ENCODE results near the gene LCAT. TPM values are rescaled to one million over a fixed set of nuclear protein-coding genes. Genes with fewer than 3 reads are reported as not detected.
"Not testable (repeated sequence)": the region's sequence is repeated elsewhere in the genome, so short reads cannot be mapped to it uniquely, and the experiment has no call there.

The LCAT gene
- total RNA-seq, 1 experiment from 2014 or later = 3.3 TPM

DNA sequence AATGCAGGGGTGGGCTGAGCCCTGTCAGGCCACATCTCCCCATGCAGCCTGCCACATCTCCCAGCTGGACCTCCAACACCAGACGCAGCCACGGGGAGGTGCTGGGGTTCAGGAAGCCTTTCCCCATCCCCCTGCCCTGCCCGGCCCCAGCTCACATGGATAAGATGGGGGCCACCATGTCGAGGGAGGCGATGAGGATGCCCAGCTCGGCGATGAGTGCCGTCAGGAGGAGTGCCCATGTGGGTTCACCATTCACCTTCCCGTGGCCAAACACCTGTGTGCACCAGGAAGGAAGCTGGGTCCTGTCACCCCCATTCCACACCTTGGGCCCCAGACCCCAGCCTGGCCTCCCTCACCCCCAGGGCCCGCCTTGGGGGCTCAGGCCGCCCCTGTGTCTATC lies 5.7 kb upstream of the LCAT start:
- DNase-seq (ENCODE audit: low spot score) = no peak

DNA sequence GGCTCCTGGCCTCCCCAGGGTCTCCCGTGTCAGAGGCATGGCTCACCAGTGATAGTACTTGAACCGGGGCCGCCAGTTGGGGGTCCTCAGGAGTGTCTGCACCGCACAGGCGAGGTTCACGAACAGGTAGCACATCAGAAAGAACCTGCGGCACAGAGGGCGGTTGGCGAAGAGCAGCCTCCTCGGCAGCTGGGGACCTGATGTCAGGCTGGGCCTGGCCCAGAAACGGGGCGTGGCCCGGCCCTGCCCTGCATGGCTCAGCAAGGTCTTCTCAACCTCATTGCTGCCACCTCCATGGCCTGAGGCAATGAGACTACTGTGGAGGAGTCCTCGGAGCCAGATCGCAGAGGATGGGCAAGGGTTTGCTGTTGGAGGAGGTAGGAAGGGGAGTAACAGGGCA lies 4.1 kb upstream of the LCAT start:
- no peak for DNase-seq (ENCODE audit: low spot score)

DNA sequence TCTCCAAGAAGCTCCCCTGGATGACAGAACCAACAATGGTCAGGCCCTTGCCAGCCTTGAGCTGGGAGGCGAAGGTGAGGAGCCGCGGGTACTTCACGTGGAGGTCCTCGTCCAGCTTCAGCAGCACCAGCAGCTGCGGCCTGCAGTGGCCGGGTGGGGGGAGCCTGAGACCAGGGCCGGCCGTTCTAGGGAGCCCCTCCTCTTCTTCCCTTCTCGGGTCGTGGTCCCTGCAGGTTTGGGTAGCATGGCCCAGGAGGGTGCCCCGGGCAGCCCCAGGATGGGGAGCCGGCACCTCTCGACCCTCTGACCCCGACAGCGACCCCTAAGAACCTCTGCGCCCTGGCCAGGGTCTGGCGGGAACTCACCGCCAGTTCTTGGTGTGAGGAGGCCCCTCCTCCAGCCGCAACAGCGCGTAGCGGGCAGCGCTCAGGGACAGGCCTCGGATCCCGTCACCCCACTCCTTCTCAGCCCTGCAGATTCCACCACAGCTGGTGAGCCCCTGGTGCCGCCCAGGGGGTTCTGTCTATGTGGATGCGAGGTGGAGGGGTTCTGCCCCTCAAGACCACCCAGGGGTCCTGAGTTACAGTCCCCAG lies 3.1 kb upstream of the LCAT start:
- no peak for DNase-seq (ENCODE audit: low spot score)

DNA sequence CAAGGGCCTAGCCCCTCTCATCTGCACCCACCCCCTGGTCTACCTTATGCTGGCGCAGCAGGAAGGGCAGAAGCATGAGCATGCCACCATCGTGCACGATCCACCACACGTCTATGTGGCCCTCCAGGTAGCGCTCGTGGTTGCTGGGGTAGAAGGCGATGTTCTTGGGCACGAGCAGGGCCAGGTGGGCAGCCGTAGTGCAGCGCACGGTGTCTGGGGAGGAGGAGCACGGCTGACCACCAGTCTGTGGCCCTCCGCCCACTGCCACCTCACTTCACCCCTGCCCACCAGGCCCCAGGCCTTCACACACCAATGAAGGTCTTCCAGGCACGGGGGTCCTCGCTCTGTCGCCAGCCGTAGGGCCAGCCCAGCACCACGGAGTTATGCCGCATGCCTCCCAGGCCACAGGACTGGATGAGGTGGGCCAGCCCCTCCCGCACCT lies 2.2 kb upstream of the LCAT start:
- no peak for DNase-seq (ENCODE audit: low spot score)

DNA sequence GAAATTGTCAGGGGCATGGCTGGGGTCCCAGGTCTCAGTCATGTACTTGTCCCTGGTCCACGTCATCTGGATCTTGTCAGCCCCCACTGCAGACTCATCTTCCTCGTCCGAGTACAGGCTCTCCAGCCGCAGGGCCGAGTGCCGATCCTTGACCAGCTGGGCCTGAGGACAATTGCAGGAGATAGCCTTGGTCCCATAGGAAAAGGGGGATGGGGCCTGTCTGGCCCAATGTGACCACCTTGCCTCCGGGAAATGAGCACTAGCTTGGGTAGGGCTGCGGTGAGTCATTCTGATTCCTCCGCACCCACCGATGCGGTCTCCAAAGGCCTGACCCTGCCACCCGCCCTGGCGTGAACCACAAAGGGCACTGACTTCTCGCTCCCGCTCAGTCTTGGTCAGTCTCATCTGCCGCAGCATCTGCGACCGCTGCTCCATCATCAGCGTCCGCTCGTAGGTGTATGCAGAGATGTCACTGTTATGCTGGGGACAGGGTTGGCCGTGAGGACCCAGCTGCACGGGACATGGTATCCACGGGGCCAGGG lies 1.5 kb upstream of the LCAT start:
- no peak for DNase-seq (ENCODE audit: low spot score)

DNA sequence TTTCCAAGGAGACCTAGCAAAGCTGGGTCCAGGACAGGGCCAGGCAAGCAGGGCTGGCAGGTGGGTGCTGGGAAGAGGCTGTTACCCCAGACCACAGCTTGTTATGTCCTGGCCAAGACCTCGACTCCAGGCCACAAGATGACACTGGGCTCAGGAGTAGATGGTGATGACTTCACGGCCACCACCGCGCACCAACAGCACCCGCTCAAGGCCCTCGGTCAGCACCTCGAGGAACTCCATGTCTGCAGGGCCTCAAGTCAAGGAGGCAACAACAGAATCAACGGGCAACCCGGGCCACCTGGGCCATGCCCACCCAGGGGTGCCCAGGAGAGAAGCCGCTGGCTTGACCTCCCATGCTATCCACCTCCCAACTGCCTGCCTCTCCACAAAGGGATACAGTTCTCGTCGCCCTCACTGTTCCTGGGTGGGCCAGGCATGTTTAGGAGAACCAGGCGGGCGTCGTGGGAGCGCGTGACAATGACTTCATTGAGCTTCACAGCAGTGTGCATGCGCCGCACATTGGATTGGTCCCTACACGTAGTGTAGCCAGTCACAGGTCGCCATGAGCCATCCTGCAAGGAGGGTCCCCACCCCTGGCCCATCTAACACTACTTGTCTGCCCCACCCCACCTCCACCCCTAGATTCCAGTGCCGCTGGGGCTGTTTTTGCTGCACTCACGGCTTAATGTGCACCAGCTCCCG lies 921 bp upstream of the LCAT start:
- no peak for DNase-seq (ENCODE audit: low spot score)

DNA sequence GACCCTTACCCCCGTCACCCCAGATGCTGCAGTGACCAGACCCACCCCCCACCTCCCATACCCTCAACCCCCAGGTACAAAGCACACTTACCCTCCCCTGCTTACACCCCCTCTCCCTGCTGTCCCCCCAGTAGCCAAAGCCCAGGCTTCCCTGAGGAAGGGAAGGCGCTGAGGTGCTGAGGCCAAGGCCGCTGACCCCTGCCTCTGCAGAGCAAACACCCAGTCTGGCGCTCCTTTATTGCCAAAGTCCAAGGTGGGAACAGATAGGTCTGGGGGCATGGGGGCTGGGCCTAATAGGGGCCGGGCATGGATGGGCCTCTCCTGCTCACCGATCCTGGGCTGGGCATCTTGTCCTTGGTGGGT lies 683 bp downstream of the LCAT start:
- no peak for DNase-seq (ENCODE audit: low spot score)

DNA sequence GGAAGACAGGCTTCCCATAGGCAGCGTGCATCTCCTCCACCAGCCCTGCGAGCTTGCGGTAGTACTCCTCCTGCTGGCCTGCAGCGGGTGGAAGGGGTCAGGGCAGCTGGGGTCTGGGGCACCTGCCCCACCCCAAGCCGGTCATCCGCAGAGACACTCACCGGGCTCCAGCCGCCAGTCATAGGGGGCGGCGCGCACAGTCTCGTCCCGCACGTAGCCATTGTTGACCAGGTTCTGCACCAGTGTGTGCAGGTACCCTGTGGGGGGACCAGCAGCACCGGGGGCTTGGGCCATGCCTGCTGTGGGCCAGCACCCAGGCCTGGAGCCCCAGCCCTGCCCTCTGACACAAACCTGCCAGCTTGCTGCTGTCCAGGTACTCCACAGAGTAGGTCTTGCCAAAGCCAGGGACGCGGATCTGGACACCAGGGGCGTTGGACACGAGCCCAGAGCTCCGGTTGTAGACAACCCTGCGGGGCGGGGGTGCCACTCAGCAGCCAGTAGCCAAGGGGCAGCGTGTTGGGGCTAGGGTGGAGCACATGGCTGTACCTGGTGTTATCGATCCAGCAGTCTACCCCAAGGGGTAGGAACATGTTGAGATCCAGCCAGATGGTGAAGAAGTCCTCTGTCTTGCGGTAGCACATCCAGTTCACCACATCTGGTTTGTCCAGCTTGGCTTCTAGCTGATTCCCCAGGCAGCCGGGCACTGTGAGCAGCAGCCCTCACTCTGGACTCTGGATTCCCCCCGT lies 1.2 kb downstream of the LCAT start:
- DNase-seq (ENCODE audit: low spot score) = no peak

DNA sequence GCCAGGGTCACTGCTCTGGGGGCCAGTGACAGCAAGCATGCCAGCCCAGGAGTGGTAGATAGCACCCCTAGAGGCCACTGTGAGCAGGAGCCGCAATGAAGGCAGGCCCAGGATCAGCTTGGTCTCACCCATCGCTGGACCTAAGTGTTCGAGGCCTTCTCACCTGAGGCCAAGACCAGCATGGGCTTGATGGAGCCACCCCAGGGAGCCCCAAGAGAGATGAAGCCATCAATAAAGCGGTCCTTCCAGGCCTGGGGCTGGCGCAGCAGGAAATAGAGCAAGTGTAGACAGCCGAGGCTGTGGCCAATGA lies 1.8 kb downstream of the LCAT start:
- peak; percentile 60 for DNase-seq (ENCODE audit: low spot score)

DNA sequence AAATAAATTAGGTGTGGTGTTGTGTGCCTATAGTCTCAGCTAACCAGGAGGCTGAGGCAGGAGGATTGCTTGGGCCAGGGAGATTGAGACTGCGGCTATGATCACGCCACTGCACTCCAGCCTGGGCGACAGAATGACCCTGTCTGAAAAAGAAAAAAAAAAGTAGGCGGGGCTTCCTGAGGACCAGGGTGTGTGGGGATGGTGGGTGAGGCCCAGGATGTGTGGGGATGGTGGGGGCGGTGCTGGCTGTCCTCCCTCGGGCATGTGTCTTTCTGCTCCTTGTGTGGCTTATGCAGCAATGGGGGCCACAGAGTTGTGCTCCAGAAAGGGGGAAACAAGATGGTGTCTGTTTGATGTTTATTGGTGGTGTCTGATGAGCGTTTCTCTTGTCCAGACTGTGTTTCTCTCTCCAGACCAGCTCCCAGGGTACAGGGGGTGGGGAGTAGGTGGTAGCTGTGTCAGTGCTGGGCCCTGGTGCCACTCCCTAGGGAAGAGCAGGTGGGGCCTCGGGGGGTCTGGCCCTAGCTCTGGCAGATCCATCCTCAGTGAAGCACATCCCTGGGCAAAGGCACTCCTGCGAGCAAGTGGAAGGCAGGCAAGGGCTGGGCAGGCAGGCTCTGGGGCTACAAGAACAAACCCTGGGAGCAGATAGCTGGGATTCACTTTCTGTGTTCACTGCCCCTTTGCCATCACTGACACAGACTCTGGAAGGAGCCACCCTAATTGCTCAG lies 2.3 kb downstream of the LCAT start:
- DNase-seq (ENCODE audit: low spot score) = no peak

DNA sequence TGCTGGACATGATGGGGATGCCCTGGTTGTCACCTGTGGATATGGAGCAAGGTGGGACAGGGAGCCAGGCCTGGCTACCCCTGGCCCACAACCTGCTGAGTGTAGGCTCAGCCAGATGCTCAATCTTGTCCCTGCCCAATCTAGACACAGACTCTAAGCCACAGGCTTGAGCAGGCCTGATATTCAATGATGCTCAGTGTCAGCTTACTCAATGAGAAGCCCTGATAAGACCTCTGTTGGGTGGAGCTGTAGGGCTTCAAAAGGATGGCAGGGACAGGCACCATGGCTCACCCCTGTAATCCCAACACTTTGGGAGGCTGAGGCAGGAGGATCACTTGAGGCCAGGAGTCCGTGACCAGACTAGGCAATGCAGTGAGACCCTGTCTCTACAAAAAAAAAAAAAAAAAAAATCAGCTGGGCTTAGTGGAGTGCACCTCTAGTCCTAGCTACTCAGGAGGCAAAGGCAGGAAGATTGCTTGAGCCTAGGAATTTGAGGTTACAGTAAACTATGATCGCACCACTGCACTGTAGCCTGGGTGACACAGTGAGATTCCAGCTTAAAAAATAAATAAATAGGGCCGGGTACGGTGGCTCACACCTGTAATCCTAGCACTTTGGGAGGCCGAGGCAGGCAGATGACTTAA lies 3.4 kb downstream of the LCAT start:
- DNase-seq (ENCODE audit: low spot score) = no peak

DNA sequence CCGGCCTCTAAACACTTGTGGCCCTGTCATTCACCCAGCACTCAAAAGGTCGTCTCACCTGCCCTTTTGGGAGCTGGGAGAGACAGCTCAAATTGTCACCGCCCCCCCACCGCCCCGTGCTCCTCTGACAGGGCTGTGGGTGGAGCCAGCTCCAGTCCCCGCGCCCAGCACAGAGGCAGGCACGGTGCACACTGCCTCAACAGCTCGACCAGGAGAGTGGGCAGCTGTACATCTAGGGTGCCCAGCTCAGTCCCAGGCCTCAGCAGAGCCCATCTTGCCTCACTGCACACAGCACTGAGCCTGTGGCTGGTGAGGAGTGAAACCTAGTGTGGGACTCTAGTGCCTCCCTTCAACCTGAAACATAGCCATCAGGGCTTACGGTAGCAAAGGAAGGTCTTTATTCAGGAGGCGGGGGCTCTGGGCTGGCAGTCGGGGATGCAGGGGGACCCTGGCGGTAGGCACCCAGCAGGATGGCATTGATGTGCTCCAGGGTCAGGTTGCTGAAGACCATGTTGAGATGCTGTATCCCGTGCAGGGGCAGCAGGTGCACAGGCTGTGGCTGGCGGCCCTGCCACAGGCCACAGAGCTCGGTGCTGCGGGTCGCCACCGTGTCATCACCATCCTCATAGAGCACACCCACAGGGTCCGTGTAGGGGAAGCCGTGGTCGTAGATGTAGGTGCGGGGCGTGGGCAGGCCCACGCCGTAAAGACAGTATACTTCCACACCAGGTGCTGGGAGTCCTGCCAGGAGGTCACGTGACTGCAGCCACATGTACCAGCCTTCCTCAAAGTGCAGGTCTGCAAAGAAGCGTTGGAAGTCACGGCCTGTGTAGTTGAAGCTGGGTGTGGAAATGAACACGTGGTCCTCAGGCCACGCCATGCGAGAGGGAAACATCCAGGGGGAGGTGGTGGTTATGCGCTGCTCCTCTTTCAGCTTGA lies 4.1 kb downstream of the LCAT start:
- DNase-seq (ENCODE audit: low spot score) = no peak

DNA sequence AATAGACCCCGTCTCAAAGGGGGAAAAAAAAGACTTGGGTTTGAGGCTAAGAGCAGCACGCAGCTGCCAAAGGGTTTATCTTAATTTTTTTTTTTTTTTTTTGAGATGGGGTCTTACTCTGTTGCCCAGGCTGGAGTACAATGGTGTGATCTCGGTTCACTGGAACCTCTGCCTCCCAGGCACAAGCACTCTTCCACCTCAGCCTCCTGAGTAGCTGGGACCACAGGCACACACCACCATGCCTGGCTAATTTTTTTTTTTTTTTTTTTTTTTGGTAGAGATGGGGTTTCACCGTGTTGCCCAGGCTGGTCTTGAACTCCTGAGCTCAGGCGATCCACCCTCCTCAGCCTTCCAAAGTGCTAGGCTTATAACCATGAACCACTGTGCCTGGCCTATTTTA lies 6.2 kb downstream of the LCAT start:
- DNase-seq (ENCODE audit: low spot score) = not testable (repeated sequence)

DNA sequence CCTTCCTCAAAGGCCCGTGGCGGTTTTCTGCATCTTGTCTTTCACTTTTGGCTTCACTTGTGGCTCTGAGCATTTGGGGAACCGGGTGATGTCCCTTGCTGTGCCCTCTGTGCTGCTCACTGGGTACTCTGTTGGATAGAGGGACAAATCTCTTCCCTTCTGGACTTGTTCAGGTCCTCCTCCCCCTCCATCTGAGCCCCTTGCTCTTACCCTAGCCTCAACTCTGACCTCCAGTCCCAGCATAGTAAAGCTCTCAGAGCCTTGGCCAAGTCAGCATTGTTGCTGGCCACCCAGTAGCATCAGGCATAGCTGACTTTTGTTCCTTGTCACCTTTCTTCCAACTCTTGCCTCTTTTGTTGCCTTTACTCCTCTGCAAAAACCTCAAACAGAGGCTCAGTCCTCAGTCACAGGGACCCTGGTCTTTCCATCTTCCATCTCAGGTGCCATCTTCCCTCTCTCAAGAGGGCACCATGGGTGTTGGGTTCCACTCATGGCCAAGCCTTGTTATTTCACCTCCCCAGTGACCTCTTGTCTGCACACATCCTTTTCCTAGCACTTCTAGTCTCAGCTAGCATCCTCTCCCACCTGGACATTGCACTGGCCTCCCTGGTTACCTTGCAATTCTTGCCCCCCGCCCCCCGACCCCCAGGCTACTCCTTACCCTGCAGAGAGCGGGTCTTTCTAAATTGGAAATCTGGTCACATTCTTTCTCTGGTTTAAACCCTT lies 6.9 kb downstream of the LCAT start:
- peak; percentile 72 for DNase-seq (ENCODE audit: low spot score)

DNA sequence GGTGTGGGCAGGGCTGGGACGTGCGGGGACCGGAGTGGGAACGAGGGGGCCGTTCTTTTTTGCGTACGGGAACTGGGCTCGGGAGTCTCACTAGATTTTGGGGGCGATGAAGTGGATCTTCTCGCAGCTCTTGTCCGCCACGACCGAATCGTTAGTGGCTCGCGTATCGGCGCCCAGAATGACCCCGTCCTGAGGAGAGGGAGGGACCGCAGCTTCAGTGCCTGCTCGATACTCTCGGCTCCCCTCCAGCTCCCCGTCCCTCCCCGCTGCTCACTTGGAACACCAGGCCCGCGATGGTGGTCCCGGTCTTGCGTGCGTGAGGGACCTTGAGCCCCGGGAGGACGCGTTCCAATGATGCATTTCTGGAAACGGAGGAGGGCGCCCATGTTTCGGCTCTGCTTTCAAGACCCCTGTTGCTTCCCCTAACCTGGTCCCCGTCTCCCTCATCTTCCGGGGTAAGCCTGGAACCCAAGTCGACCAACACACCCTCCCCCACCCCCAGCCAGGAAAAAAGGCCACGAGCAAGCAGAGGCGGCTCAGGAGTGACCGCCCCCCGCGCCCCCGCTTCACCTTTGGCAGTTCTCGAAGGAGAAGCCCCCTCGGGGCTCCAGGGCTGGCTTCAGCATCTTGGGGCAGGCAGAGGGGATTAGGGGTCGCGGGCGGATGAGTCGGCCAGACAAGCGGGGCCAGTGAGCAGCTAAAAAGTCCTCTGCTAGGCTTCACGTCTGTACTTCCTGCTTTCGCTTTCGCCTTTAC lies 7.6 kb downstream of the LCAT start, which contains the start of gene PSMB10:
Gene PSMB10 (minus strand): TSS at position 727 of the 756 bp plus-strand sequence. CDS start 101 bp downstream, at position 626.
- peak; percentile 42 for DNase-seq (ENCODE audit: low spot score)

DNA sequence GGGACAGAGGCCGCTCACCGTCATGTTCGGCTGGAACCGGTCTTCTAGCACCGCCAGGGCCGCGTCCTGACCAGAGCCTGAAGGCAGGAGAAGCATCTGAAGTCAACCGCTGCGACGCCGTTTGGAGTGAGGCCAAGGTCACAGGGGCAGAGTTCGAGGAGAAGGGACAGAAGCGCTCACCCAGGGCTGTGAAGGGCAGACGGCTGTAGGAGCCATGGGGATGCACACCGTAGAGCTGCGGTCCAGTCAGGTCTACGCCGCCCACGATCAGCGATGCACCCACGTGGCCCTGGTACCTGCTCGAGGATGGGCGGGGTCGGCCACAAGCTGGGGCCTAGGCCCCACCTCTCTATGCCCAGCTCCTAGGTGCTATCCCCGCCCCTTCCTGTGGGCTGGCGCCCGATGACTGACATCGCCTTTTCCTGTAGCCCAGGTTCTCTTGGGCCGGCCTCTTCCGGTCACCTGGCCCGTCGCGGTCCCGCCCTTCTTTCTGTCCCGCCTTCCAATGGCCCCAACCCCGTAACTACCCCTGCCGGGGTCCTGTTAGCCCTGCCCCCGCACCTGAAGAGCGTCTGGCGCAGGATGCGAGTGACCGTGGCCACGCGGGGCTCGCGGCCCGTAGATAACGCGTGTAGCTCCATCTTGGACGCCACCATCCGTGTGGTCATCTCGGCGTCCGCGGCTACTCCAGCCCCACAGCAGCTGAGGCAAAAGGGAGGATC lies 8.4 kb downstream of the LCAT start:
- peak; percentile 98 for DNase-seq (ENCODE audit: low spot score)

DNA sequence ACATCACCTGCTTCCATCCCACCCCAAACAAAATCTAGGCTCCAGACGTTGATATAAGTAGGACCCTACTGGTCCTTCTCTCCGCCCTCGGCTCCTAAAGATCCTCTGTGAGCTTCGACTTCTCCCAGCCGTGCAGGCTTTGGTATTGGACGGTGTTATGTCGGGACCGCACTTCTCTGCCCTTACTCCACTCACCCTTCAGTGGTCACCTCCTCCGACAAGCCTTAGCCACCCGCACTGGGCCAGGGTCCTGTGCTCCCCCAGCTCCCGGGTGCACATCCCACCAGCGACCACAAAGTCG lies 8.9 kb downstream of the LCAT start:
- no peak for DNase-seq (ENCODE audit: low spot score)

DNA sequence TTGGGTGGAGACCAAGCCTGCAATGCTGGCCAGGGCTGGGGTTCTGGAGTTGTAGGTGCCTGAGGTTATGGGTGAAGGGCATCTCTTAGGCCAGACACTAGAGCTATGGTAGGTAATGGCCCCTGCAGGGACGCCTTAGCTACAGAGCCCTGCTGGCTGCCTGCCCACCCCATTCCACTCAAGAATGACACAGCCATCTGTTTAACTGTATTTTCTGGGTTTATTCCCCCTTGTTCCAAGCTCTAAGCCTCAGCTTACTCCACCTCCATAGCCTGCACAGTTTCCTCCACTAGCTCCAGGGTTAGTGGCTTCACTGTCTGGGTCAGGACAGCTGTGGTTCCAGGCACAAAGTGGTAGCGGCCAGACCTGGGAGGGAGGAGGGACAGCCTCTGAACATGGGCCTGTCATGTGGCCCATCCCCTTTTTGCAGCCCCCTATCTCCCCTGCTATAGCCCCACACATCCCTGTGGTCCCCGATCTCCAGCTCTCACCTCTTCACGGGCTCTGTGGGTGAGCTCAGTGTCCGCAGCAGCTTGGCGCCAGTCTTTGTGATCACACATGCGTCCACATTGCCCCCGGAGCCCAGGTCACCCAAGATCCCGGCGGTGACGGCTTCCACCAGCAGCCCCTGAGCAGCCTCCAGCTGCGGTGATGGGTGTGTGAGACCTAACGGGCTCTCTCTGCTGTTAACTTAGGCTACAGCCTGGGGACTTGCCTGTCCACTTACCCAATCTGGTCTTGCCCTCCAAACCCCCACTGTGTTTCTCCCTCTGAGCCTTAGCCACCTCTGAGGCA lies 9.4 kb downstream of the LCAT start:
- no peak for DNase-seq (ENCODE audit: low spot score)
